Muscle layer of colon (tissue), 2 donors: Measurements from ENCODE around the gene FAM168A.

Experiments
- H3K27ac ChIP-seq: one replicate; pipeline ENCODE4 v1.7.0; 2013; ENCODE audit warnings: low read depth, mild to moderate bottlenecking, low read length, moderate library complexity
- H3K27me3 ChIP-seq, 2 donors: one replicate each; pipeline ENCODE4 v1.7.0; 2013; ENCODE audit warnings: low read length in 2 of 2, mild to moderate bottlenecking in 2 of 2; ENCODE audit not compliant: insufficient read depth in 2 of 2, control insufficient read depth in 1 of 2
- H3K36me3 ChIP-seq: one replicate; pipeline ENCODE4 v1.7.0; 2013; ENCODE audit warnings: mild to moderate bottlenecking, low read length; ENCODE audit not compliant: insufficient read depth
- H3K4me1 ChIP-seq: one replicate; pipeline ENCODE4 v1.7.0; 2013; ENCODE audit warnings: mild to moderate bottlenecking, low read length; ENCODE audit not compliant: insufficient read depth
- H3K4me3 ChIP-seq, 2 donors: one replicate each; pipeline ENCODE4 v1.7.0; 2013; ENCODE audit warnings: low read length in 2 of 2, low read depth in 1 of 2, mild to moderate bottlenecking in 1 of 2, moderate library complexity in 1 of 2
- H3K9ac ChIP-seq: one replicate; pipeline ENCODE4 v1.7.0; 2013; ENCODE audit warnings: low read length
- H3K9me3 ChIP-seq: one replicate; pipeline ENCODE4 v1.7.0; 2013; ENCODE audit warnings: mild to moderate bottlenecking, low read length
- donor health status: abdominal sarcoma.
- donor health status: Adenocarcinoma of cecum.

Gene FAM168A, protein sequence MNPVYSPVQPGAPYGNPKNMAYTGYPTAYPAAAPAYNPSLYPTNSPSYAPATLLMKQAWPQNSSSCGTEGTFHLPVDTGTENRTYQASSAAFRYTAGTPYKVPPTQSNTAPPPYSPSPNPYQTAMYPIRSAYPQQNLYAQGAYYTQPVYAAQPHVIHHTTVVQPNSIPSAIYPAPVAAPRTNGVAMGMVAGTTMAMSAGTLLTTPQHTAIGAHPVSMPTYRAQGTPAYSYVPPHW

DNA sequence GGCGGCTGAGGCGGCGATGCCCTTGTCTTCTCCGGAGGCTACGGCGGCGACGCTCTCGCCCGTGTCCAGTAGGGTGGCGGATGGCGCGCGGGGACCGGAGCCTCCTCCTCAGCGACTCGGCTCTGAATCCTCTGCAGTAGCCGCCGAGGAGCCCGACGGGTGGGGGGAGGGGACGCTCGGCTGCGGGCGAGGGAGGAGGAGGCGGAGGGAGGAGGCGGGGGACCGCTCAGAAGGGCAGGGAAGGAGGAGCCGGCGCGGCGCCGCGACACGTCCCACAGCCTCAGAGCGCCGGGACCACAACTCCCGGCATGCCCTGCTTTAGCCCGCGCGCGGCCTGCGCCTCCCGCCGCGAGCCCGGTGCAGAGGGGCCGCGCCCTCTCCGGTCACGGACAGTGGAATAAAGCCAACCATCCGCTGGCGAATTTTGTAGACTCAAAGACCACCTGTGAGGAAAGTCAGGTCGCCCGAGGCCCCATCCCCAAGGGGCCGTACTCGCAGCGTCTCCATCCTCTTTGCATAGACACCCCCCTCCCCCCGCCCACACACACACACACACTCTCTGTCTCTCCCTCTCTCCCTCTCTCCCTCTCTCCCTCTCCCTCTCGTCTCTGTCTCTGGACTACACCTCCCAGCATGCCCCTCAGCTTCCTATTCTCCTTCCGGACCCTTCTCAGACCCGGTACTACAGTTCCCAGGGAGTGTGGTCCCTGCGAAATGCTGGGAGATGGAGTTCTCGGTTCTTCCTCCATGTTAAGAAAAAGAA is at the start of gene FAM168A:
FAM168A (minus strand) TSS at position 157 of the 763 bp plus-strand sequence. CDS start 129,638 bp downstream, outside the sequence.
- Histone ChIP-seq H3K27me3 (no peaks in the 10 kb centered on the region), H3K9me3 (no peaks in the 10 kb centered on the region), H3K9ac (peak within 1 kb of the TSS; percentile 86), H3K36me3 (no peaks in the 10 kb centered on the region), H3K4me3 (peak within 1 kb of the TSS; percentile 85 to 99), H3K27ac (peak within 1 kb of the TSS; percentile 74), H3K4me1 (peaks cover 29% of the 10 kb centered on the region)

DNA sequence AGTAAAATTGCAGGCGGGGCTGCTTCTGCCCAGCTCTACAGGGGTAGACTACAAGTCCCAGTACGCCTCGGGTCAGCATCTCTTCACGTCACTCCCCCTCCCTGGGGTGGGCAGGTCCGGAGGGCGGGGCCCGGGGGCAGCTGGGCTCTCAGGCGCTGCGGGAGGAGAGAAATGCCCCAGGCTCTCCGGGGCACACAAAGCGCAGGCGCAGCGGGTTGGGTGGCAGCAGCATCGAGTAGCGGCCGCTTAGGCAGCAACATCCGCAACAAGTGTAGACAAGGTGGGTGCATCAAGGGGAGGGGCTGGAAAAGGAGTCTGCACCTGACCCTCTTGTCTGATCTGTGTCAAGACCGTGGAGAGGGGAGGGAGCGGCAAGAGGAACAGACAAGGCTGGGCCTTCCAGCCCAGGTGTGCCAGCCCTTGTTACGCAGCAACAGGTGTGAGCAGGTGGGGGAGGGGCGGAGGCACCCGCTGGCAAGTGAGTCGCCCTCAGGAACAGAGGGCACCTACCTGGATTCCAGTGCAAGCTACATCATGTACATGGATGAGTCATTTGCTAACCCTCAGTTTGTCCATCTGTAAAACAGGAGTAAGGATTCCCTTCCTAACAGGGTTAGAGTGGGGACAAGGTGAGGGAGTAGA is 49.7 kb upstream of the FAM168A start:
- H3K36me3 ChIP-seq = no peaks in the 10 kb centered on the region
- no peak overlapping the region for H3K9ac ChIP-seq
- peaks cover 4% of the 10 kb centered on the region for H3K4me1 ChIP-seq
- H3K27me3 ChIP-seq = no peaks in the 10 kb centered on the region
- H3K9me3 ChIP-seq = no peaks in the 10 kb centered on the region
- H3K4me3 ChIP-seq = peak overlapping the region in 1 of 2 donors; percentile 38
- H3K27ac ChIP-seq = no peak overlapping the region

DNA sequence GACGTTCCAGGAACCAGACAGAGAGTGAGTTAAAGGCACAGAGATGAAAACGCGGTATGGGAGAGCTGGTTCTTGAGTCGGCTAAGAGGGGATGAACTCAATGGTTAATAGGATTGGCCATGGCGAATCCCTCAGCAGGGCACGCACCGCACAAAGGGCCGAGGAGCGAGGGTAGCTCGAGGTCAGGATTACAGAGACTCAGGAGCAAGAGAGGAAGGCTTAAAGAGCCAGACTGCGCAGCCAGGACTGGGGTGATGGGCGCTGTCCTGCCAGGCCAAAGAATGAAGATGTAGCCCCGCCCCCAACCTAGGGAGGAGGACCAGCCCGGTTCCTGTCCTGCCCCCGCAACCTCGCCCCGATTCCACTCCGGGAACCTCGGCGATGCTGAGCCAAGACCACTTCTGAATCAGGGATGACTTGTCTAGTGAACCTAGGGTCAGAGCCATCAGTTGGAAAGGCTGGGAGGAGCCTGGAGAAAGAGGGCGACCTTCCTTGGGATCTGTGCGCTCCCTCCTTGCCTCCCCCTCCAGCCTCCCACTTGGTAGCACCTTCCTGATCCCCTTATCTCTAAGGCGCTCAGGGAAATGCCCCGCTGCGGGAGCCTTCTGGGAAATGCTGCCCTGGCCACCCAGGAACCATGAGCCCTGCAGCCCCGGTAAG is 48.2 kb upstream of the FAM168A start, which contains the start of gene PLEKHB1:
PLEKHB1 (plus strand) TSS at position 610 of the 660 bp plus-strand sequence; CDS start at position 638, 28 bp downstream.
- Histone ChIP-seq H3K27ac (no peak within 1 kb of the TSS), H3K9ac (no peak within 1 kb of the TSS), H3K36me3 (no peaks in the 10 kb centered on the region)

DNA sequence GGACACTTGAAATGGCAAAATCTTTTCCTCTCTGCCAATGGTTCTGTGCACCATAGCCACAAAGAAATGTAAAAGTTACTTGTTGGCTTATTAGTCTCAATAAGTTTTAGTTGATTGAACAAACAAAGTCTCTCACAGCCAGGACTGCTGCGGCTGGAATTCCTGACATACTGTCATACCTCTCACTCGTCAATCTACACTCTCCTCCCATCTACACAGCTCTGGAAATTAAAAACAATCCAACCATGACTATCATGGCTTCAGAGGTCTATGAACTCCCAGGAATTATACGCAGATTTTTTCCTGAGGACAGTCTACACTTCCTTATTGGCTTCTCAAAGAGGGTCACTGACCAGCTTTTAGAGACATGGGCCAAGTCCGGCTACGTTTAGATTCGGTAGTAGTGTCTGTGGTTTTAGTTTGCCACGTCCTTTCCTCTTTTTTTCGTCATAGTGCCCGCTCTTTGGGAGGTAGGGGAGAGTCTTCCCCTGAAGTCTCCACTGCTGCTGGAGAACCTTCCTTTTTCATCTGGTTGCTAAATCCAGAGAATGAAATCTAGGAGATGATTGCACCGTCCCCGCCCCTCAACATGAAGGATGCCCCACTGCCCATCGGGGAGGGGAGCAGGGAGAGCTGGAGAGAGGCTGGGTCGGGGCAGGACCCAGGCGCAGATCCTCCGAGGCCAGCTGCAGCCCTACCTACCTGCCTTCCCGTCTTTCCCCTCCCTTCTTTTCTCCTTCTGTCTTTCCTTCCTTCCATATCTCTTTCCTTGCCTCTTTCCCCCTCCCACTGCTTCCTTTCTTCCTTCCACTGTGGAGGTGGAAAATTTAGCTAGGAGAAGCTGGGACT is 47.4 kb upstream of the FAM168A start:
- H3K4me1 ChIP-seq = peaks cover 4% of the 10 kb centered on the region
- H3K9ac ChIP-seq = no peak overlapping the region
- H3K4me3 ChIP-seq = no peak overlapping the region
- no peak overlapping the region for H3K27ac ChIP-seq
- H3K27me3 ChIP-seq = no peaks in the 10 kb centered on the region
- no peaks in the 10 kb centered on the region for H3K9me3 ChIP-seq
- no peaks in the 10 kb centered on the region for H3K36me3 ChIP-seq

More for the DNA sequence above, 48.2 kb upstream of the FAM168A start, which contains the start of gene PLEKHB1:
- Histone ChIP-seq H3K4me3 (peak within 1 kb of the TSS in 1 of 2 donors; percentile 38), H3K4me1 (peaks cover 4% of the 10 kb centered on the region), H3K27me3 (no peaks in the 10 kb centered on the region), H3K9me3 (no peaks in the 10 kb centered on the region)

DNA sequence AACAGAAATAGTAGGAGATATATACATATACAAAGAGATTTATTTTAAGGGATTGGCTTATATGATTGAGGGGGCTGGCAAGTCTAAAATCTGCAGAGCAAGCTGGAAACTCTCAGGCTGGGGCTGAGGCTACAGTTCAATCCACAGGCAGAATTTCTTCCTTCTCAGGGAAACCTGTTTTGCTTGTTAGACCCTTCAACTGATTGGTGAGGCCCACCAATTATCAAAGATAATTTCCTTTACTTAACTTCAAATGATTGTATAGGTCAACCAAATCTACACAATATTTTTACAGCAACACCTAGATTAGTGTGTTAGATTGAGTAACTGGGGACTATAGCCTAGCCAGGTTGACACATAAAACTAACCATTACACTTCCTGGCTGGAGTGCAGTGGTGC is 43.8 kb upstream of the FAM168A start:
- Histone ChIP-seq H3K27ac (no peak overlapping the region), H3K4me3 (no peak overlapping the region), H3K9me3 (no peaks in the 10 kb centered on the region), H3K36me3 (no peaks in the 10 kb centered on the region), H3K4me1 (peaks cover 4% of the 10 kb centered on the region), H3K9ac (no peak overlapping the region), H3K27me3 (no peaks in the 10 kb centered on the region)

DNA sequence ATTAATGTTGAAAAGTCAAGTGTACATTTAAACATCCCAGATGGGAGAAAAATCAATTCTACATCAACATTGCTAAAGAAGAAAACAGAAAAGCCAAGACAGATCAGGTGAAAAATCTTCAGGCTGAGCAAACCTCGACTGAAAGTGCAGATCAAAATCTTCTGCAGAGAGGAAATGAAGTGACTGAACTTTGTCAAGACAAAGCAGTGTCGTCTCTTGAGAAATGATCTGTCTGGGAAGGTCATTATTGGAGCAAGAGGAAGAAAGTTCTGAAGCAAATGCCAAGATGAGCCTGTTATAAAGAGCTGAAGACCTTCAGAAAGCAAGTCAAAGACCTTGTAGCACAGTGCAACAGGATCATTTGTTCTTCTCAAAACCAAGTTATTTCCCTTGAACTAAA is 42.7 kb upstream of the FAM168A start:
- Histone ChIP-seq H3K36me3 (no peaks in the 10 kb centered on the region), H3K9me3 (no peaks in the 10 kb centered on the region), H3K9ac (no peak overlapping the region), H3K4me3 (no peak overlapping the region), H3K27me3 (no peaks in the 10 kb centered on the region), H3K4me1 (peaks cover 1% of the 10 kb centered on the region), H3K27ac (no peak overlapping the region)

DNA sequence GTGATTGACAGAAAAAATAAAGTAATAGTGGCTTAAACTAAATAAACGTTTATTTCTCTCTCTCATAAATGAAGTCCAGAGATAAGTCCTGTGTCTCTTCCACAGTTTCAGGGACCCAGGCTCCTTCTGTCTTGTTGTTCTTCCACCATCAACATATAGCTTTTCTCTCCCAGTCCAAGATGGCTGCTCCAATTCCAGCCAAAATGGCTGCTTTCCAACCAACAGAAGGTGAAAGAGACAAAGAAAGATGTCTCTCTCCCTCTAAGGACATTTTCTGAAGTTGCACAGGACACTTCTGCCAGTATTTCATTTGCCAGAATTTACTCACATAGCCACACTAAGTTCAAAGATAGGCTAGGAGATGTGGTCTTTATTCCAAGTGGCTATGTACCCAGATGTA is 39.1 kb upstream of the FAM168A start:
- Histone ChIP-seq H3K27me3 (no peaks in the 10 kb centered on the region), H3K27ac (no peak overlapping the region), H3K4me1 (no peaks in the 10 kb centered on the region), H3K9me3 (no peaks in the 10 kb centered on the region), H3K9ac (no peak overlapping the region), H3K36me3 (no peaks in the 10 kb centered on the region), H3K4me3 (no peak overlapping the region)

DNA sequence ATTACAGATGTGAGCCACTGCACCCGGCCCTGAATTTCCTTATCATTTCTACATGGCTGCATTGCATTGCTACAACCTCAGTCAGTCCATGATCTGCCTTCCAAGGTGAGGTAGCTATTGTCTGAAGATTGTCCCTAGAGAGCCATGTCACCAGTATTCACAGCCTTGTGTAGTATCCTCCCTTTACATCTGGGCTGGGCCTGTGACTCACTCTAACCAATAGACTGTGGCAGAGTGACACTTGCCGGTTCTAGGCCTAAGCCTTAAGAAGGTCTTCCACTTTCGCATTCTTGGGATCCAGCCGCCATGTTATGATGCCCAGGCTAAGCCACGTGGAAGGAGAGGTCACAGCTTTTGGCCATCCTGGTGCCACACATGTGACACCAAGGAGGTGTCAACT is 38.3 kb upstream of the FAM168A start:
- no peaks in the 10 kb centered on the region for H3K9me3 ChIP-seq

DNA sequence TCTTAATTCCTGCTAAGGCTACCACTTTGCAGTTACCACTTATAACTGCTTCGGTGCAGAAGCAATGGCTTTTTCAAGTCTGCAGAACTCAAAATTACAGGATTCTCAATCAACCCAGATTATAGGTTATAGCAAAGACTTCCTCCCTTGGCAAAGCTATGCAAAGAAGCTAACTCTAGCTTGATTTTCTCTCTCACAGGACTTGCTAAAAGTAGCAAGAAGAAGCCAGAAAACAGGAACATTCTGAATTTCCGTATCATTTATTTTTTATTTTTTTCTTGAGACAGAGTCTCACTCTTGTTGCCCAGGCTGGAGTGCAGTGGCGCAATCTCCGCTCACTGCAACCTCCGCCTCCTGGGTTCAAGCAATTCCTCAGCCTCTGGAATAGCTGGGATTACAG is 37.8 kb upstream of the FAM168A start:
- H3K27ac ChIP-seq = no peak overlapping the region
- no peak overlapping the region for H3K4me3 ChIP-seq
- no peak overlapping the region for H3K9ac ChIP-seq
- no peaks in the 10 kb centered on the region for H3K9me3 ChIP-seq
- H3K4me1 ChIP-seq = no peaks in the 10 kb centered on the region
- H3K27me3 ChIP-seq = no peaks in the 10 kb centered on the region
- H3K36me3 ChIP-seq = no peaks in the 10 kb centered on the region

More for the DNA sequence above, 38.3 kb upstream of the FAM168A start:
- Histone ChIP-seq H3K27ac (no peak overlapping the region), H3K9ac (no peak overlapping the region), H3K36me3 (no peaks in the 10 kb centered on the region), H3K4me3 (no peak overlapping the region), H3K4me1 (no peaks in the 10 kb centered on the region), H3K27me3 (no peaks in the 10 kb centered on the region)

DNA sequence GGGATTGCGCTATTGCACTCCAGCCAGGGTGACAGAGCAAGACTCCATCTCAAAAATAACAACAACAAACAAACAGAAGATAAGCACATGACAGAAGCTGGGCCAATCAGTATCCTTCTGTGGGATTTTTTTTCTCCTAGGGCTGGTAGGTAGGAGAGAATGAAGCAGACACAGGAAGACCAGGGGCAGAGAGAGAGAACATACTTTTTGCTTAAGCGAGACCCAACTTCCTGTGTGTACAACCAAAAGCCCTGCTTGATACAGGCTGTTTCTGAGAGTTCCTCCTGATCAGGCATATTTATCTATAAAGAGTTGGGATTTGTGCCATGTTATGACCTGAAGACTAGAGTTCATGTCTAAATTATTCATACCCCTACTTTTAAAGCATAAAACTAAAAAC is 36.1 kb upstream of the FAM168A start:
- Histone ChIP-seq H3K9me3 (no peaks in the 10 kb centered on the region), H3K4me3 (no peak overlapping the region), H3K27ac (no peak overlapping the region), H3K27me3 (no peaks in the 10 kb centered on the region), H3K4me1 (no peaks in the 10 kb centered on the region), H3K9ac (no peak overlapping the region), H3K36me3 (no peaks in the 10 kb centered on the region)
